Calu3 (cell line): ENCODE data around the gene ITGB3BP. TPM values are rescaled to one million over a fixed set of nuclear protein-coding genes. Genes with fewer than 3 reads are reported as not detected.
"Not testable (repeated sequence)": the region's sequence is repeated elsewhere in the genome, so short reads cannot be mapped to it uniquely, and the experiment has no call there.

ENCODE experiments used
- Bru-seq: library from RNA; stranded (reverse); fragments of 400-500 nt; gene quantifications from one replicate; lab custom pipeline; 2021; lab: Mats Ljungman, UMichigan
- BruChase-seq, 2 experiments: library from RNA; stranded (reverse); fragments of 400-500 nt; gene quantifications; one replicate each; lab custom pipeline; 2021; lab: Mats Ljungman, UMichigan
- BruUV-seq: library from RNA; stranded (reverse); fragments of 400-500 nt; replicated peaks from 2 replicates; lab custom pipeline; 2021; lab: Mats Ljungman, UMichigan
- CTCF ChIA-PET: fragments of 300-600 bp; sonication (Branson Sonifier 250); formaldehyde crosslinking; loops from one replicate; lab custom pipeline; 2022; ENCODE audit warnings: antibody characterized with exemption; lab: Charles Lee
- DNase-seq: peaks from one replicate; pipeline ENCODE4 v3.0.0; 2022
- H3K27ac Mint-ChIP-seq: one replicate; pipeline ENCODE4 v1.8.0; 2022; ENCODE audit warnings: mixed read lengths; ENCODE audit not compliant: unreplicated experiment
- H3K27me3 Mint-ChIP-seq: one replicate; pipeline ENCODE4 v1.8.0; 2022; ENCODE audit warnings: mixed read lengths; ENCODE audit not compliant: unreplicated experiment
- H3K36me3 Mint-ChIP-seq: one replicate; pipeline ENCODE4 v1.8.0; 2022; ENCODE audit warnings: mild to moderate bottlenecking, moderate library complexity, mixed read lengths; ENCODE audit not compliant: insufficient read depth, unreplicated experiment
- H3K4me1 Mint-ChIP-seq: one replicate; pipeline ENCODE4 v1.8.0; 2022; ENCODE audit warnings: mild to moderate bottlenecking, low read depth, mixed read lengths; ENCODE audit not compliant: unreplicated experiment
- H3K4me3 Mint-ChIP-seq: one replicate; pipeline ENCODE4 v1.8.0; 2022; ENCODE audit warnings: mild to moderate bottlenecking, low read depth, moderate library complexity, mixed read lengths; ENCODE audit not compliant: unreplicated experiment
- H3K9me3 Mint-ChIP-seq: one replicate; pipeline ENCODE4 v1.8.0; 2022; ENCODE audit warnings: low read depth, mixed read lengths; ENCODE audit not compliant: unreplicated experiment
- CTCF ChIP-seq: fragments of 200-600 bp; IDR thresholded peaks from one replicate; pipeline ENCODE4 v1.8.0; 2022; ENCODE audit warnings: antibody characterized with exemption; ENCODE audit not compliant: unreplicated experiment
- intact Hi-C: fragments of 100-400 bp; cut with micrococcal nuclease; formaldehyde crosslinking; loops from one replicate; pipeline ENCODE4 v1.10.0; 2022; ENCODE audit not compliant: unreplicated experiment
- long read RNA-seq: library from polyadenylated mRNA; stranded (forward); transcript quantifications from one replicate; pipeline ENCODE4 v2.0.0, GENCODE V29; 2022
- total RNA-seq: library from RNA; stranded (reverse); gene quantifications from 2 replicates; pipeline ENCODE4 v1.2.3, GENCODE V29; 2022

Gene ITGB3BP
- total RNA-seq, result 42.1 and 52.1 TPM in 2 replicates
- Bru-seq, nascent RNA, result percentile 76 among the genes with signal in this experiment
- BruChase-seq, experiment 1, labeled RNA remaining after a 6-hour chase, result percentile 64 among the genes with signal in this experiment
- percentile 75 among the genes with signal in this experiment for BruChase-seq, experiment 2, labeled RNA remaining after a 2-hour chase
- long read RNA-seq, transcript ITGB3BP-201 (9 exons, 948 nt), result major isoform, 20 of 56 reads
- long read RNA-seq, transcript ITGB3BP-212 (10 exons, 1,285 nt), result minor isoform, 10 of 56 reads
- long read RNA-seq, partial matches to known transcripts, result 6 of 56 reads
- long read RNA-seq, other reads (novel, unspliced or antisense), result 18 of 56 reads

- Mint-ChIP-seq H3K4me3 (peak within 1 kb of the TSS; percentile 94), H3K36me3 (peaks cover 22% of the 10 kb centered on the region), H3K9me3 (no peaks in the 10 kb centered on the region), H3K27me3 (no peaks in the 10 kb centered on the region), H3K27ac (peak within 1 kb of the TSS; percentile 91), H3K4me1 (peaks cover 16% of the 10 kb centered on the region)
- CTCF ChIA-PET, result interaction anchor here (1.0 kb wide), 1 partner anchor 15 kb away, joined by 4 read pairs; no protein-coding TSS in a partner anchor
- no TSS peak for BruUV-seq
- intact Hi-C loops, result no loop called here
- peak; percentile 88 for DNase-seq
- TF ChIP-seq CTCF, result no peak
These were observed at the start of gene ITGB3BP, which contains the start of gene EFCAB7 for GRCh38 chr1:63522891-63523728. Gene ITGB3BP, minus strand, starts transcription at chr1:63523225. Its CDS starts 92 bp downstream, at chr1:63523133. Gene EFCAB7, plus strand, starts transcription at chr1:63523525. Its CDS starts 2,048 bp downstream, at chr1:63525573.

DNA sequence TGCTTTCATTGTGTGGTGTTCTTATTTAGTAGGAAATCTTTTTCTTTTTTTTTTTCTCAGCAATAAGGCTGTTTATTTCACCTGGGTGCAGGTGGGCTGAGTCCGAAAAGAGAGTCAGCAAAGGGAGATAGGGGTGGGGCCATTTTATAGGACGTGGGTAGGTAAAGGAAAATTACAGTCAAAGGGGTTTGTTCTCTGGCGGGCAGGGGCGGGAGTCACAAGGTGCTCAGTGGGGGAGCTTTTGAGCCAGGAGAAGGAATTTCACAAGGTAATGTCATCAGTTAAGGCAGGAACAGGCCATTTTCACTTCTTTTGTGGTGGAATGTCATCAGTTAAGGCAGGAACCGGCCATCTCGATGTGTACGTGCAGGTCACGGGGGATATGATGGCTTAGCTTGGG lies 49.7 kb upstream of the ITGB3BP start:
- H3K27me3 Mint-ChIP-seq, DNase-seq, H3K4me1 Mint-ChIP-seq, H3K36me3 Mint-ChIP-seq, H3K4me3 Mint-ChIP-seq, CTCF ChIA-PET, H3K9me3 Mint-ChIP-seq, intact Hi-C loops, BruUV-seq, H3K27ac Mint-ChIP-seq: not testable (repeated sequence)

GRCh38 chr1:63569640-63570316 lies 46.8 kb upstream of the ITGB3BP start:
- CTCF ChIA-PET, result no interaction called here
- H3K36me3 Mint-ChIP-seq, result no peaks in the 10 kb centered on the region
- H3K4me3 Mint-ChIP-seq, result no peak overlapping the region
- DNase-seq, result no peak
- no peak for TF ChIP-seq CTCF
- no peaks in the 10 kb centered on the region for H3K27me3 Mint-ChIP-seq
- no TSS peak for BruUV-seq
- intact Hi-C loops, result no loop called here
- H3K4me1 Mint-ChIP-seq, result no peaks in the 10 kb centered on the region
- no peak overlapping the region for H3K27ac Mint-ChIP-seq
- H3K9me3 Mint-ChIP-seq, result no peaks in the 10 kb centered on the region

GRCh38 chr1:63569068-63569467 lies 46.0 kb upstream of the ITGB3BP start:
- no peaks in the 10 kb centered on the region for H3K9me3 Mint-ChIP-seq

More at GRCh38 chr1:63569068-63569467, 46.0 kb upstream of the ITGB3BP start:
- no TSS peak for BruUV-seq
- no peak overlapping the region for H3K4me3 Mint-ChIP-seq
- H3K27me3 Mint-ChIP-seq, result no peaks in the 10 kb centered on the region
- no peak for TF ChIP-seq CTCF
- CTCF ChIA-PET, result interaction anchor here (0.5 kb wide), 1 partner anchor 70 kb away, joined by 4 read pairs; no protein-coding TSS in a partner anchor
- intact Hi-C loops, result no loop called here
- H3K36me3 Mint-ChIP-seq, result no peaks in the 10 kb centered on the region
- H3K27ac Mint-ChIP-seq, result no peak overlapping the region
- no peaks in the 10 kb centered on the region for H3K4me1 Mint-ChIP-seq
- DNase-seq, result no peak
